SK-N-SH treated with all-trans-retinoic acid at 6 μM for 48 hours (cell line): ENCODE measurements around the gene UBAP1L.

Source experiments
- CSRNP3 ChIP-seq: fragments of 250-450 bp; sonication (Bioruptor Pico); IDR thresholded peaks from 2 replicates; pipeline ENCODE4 v1.5.1; 2021; ENCODE audit warnings: mild to moderate bottlenecking, moderate library complexity
- GLIS3 ChIP-seq: fragments of 250-450 bp; sonication (Bioruptor Pico); IDR thresholded peaks from 2 replicates; pipeline ENCODE4 v1.5.0; 2020; ENCODE audit warnings: mild to moderate bottlenecking, moderate library complexity
- OSR1 ChIP-seq: fragments of 250-450 bp; sonication (Bioruptor Pico); IDR thresholded peaks from 2 replicates; pipeline ENCODE4 v1.8.0; 2022; ENCODE audit warnings: moderate library complexity, mild to moderate bottlenecking, inconsistent platforms
- PATZ1 ChIP-seq: fragments of 250-450 bp; sonication (Bioruptor Pico); IDR thresholded peaks from 2 replicates; pipeline ENCODE4 v1.8.0; 2020; ENCODE audit warnings: mild to moderate bottlenecking, moderate library complexity, borderline replicate concordance
- POU6F1 ChIP-seq: fragments of 250-450 bp; sonication (Bioruptor Pico); IDR thresholded peaks from 2 replicates; pipeline ENCODE4 v1.8.0; 2021; ENCODE audit warnings: low read depth, mild to moderate bottlenecking, moderate library complexity, borderline replicate concordance
- TSHZ2 ChIP-seq: fragments of 250-450 bp; sonication (Bioruptor Pico); IDR thresholded peaks from 2 replicates; pipeline ENCODE4 v1.5.0; 2020; ENCODE audit warnings: mild to moderate bottlenecking, moderate library complexity
- ZC3H10 ChIP-seq: fragments of 250-450 bp; sonication (Bioruptor Pico); IDR thresholded peaks from 2 replicates; pipeline ENCODE4 v1.5.1; 2021; ENCODE audit warnings: mild to moderate bottlenecking, moderate library complexity
- ZFP30 ChIP-seq: fragments of 450-650 bp; formaldehyde crosslinking; IDR thresholded peaks from 2 replicates; pipeline ENCODE4 v1.5.0; 2022; ENCODE audit warnings: mild to moderate bottlenecking, moderate library complexity

GRCh38 chr15:65087411-65087810 is 27.6 kb downstream of the UBAP1L start:
- no peak for TF ChIP-seq PATZ1 (CRISPR knock-in tag)
- TF ChIP-seq OSR1 (CRISPR knock-in tag) = no peak
- no peak for TF ChIP-seq GLIS3 (CRISPR knock-in tag)
- TF ChIP-seq CSRNP3 (CRISPR knock-in tag) = no peak
- no peak for TF ChIP-seq ZFP30 (CRISPR knock-in tag)
- no peak for TF ChIP-seq POU6F1 (CRISPR knock-in tag)
- TF ChIP-seq TSHZ2 (CRISPR knock-in tag) = no peak
- TF ChIP-seq ZC3H10 (CRISPR knock-in tag) = no peak
